Spleen (tissue), 11 donors: Measurements from ENCODE around the gene ERICH3. TPM values are rescaled to one million over a fixed set of nuclear protein-coding genes. Genes with fewer than 3 reads are reported as not detected.

ENCODE experiments used
- DNase-seq: peaks from one replicate; pipeline ENCODE4 v3.0.0-alpha.2; 2020
- H3K27ac ChIP-seq, 8 donors: fragments of 200-600 bp; sonication (generic) in 7 of 8; 1 replicate in 4 of 8; 2 replicates in 4 of 8; pipeline versions ENCODE4 v1.5.0 to v1.8.0; 2016 to 2021; ENCODE audit warnings: inconsistent platforms in 4 of 8, mild to moderate bottlenecking in 4 of 8, moderate library complexity in 1 of 8
- H3K27me3 ChIP-seq, 7 donors: fragments of 200-600 bp; sonication (generic) in 6 of 7; replicated peaks in 1 of 7; 1 replicate in 4 of 7; 2 replicates in 3 of 7; pipeline versions ENCODE4 v1.5.0 to v1.8.0; 2016 to 2021; ENCODE audit warnings: inconsistent platforms in 3 of 7, mild to moderate bottlenecking in 1 of 7
- H3K36me3 ChIP-seq, 6 donors: fragments of 200-600 bp; sonication (generic) in 5 of 6; 1 replicate in 4 of 6; 2 replicates in 2 of 6; pipeline versions ENCODE4 v1.5.0 to v1.8.0; 2016 to 2021; ENCODE audit warnings: inconsistent platforms in 2 of 6
- H3K4me1 ChIP-seq, 6 donors: fragments of 200-600 bp; sonication (generic) in 5 of 6; 1 replicate in 3 of 6; 2 replicates in 3 of 6; pipeline versions ENCODE4 v1.5.0 to v1.8.0; 2016 to 2021; ENCODE audit warnings: inconsistent platforms in 3 of 6
- H3K4me3 ChIP-seq, 8 donors: fragments of 200-600 bp; sonication (generic) in 7 of 8; 1 replicate in 4 of 8; 2 replicates in 4 of 8; pipeline versions ENCODE4 v1.5.0 to v1.8.0; 2016 to 2021; ENCODE audit warnings: inconsistent platforms in 4 of 8, mild to moderate bottlenecking in 4 of 8, moderate library complexity in 2 of 8
- H3K9me3 ChIP-seq, 8 donors: fragments of 200-600 bp; sonication (generic) in 7 of 8; 1 replicate in 4 of 8; 2 replicates in 4 of 8; pipeline versions ENCODE4 v1.5.0 to v1.8.0; 2016 to 2021; ENCODE audit warnings: inconsistent platforms in 4 of 8
- POLR2A ChIP-seq, 3 donors: fragments of 450-650 bp; IDR thresholded peaks; one replicate each; pipeline ENCODE4 v1.5.1; 2017; ENCODE audit warnings: antibody characterized with exemption in 3 of 3, mild to moderate bottlenecking in 1 of 3
- POLR2AphosphoS5 ChIP-seq, 3 donors: sonication (generic); formaldehyde crosslinking; IDR thresholded peaks; one replicate each; pipeline ENCODE4 v1.5.1; 2017; ENCODE audit warnings: antibody characterized with exemption in 3 of 3
- WGBS, 5 donors: extraction: QIAGEN DNeasy Blood & Tissue Kit in 3 of 5; methylation state at CpG; one replicate each; pipeline versions ENCODE4 v1.1.5 to v1.1.7; 2013 to 2018; 5-methylcytosine and 5-hydroxymethylcytosine counted together
- intact Hi-C: fragments of 100-400 bp; cut with DNase I; formaldehyde crosslinking; loops from one replicate; pipeline ENCODE4 v1.15.0; 2023; ENCODE audit warnings: low total_unique reads
- polyA plus RNA-seq, 3 donors: library from polyadenylated mRNA; stranded (reverse); fragments of 200-250 nt; gene quantifications; one replicate each; pipeline ENCODE4 v1.2.1, GENCODE V29; 2013
- total RNA-seq, 7 donors: library from RNA; depleted of rRNA in 3 of 7; stranded (reverse); fragments of >200 nt in 3 of 7; fragmentation: NEBNext Ultra II Directional in 4 of 7; extraction: Animal tissue kit (Norgen Biotek cat#: 25700) in 4 of 7; gene quantifications; one replicate each; pipeline versions ENCODE4 v1.1.0 to v1.2.1, GENCODE V29; 2016 to 2021
- TF ChIP-seq, protein P1 (sequence below), 11 experiments: fragments of 200-600 bp in 7 of 11; fragments of 450-650 bp in 4 of 11; sonication (generic) in 4 of 11; IDR thresholded peaks in 8 of 11; conservative IDR thresholded peaks in 3 of 11; 1 replicate in 7 of 11; 2 replicates in 4 of 11; pipeline versions ENCODE4 v1.4.0 to v1.8.0; 2016 to 2021; ENCODE audit warnings: antibody characterized with exemption in 11 of 11, inconsistent platforms in 4 of 11, mild to moderate bottlenecking in 1 of 11
- donor health status: healthy with polysubstance abuse.
- donor health status: DM: no; HTN: no; CAD: no; lungs with moderate emphysema.
- donor health status: DM: no; HTN: no; CAD: no.
- donor health status: Bipolar disorder and iron deficiency.
- donor health status: healthy.
- donor health status: DM: no; HTN: no; CAD: no.
- donor health status: DM: yes; HTN: yes; CAD: no.

Gene ERICH3
- total and polyA plus RNA-seq, 10 donors, result 0.15 to 0.65 (median 0.35) TPM; not detected in 1

DNA sequence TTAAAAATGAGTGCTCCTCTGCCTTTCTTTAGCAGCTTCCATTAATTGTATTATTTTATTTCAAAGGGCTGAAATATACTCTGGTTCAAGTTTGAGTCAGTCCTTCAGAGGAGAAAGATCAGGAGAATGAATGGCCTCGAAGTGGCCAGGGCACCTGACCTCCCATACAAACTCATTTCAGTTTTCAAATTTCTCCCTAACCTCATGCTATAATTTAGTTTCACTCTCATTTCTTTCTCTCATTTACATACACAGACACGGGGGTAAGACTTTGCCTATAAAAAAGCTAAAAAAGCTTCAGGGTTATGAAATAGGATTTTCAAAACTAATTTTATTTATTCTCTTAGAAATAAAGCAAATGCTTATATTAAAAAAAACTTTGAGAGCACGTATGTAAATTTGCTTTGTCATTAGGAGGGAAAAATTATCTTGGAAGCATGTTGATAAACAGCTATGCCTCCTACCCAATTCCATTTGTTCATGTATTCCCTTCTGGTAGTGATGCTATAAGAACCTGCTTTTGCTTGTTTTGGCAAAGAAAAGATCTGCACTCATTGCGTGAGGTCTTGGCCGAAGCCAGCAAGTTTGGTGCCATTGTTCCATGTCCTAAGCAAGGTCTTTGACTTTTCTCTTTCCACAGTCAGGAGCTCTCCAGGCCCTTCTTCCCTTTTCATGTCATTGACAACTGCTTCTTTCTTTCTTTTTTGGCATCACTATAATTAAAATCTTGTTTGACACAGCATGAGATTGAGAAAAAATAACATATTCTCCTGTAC is 80.8 kb downstream of the ERICH3 start:
- no peaks in the 10 kb centered on the region for H3K27me3 ChIP-seq
- H3K27ac ChIP-seq, result no peak overlapping the region
- no peaks in the 10 kb centered on the region for H3K36me3 ChIP-seq
- intact Hi-C loops, result no loop called here
- no peaks in the 10 kb centered on the region for H3K9me3 ChIP-seq
- TF ChIP-seq, protein P1, sequence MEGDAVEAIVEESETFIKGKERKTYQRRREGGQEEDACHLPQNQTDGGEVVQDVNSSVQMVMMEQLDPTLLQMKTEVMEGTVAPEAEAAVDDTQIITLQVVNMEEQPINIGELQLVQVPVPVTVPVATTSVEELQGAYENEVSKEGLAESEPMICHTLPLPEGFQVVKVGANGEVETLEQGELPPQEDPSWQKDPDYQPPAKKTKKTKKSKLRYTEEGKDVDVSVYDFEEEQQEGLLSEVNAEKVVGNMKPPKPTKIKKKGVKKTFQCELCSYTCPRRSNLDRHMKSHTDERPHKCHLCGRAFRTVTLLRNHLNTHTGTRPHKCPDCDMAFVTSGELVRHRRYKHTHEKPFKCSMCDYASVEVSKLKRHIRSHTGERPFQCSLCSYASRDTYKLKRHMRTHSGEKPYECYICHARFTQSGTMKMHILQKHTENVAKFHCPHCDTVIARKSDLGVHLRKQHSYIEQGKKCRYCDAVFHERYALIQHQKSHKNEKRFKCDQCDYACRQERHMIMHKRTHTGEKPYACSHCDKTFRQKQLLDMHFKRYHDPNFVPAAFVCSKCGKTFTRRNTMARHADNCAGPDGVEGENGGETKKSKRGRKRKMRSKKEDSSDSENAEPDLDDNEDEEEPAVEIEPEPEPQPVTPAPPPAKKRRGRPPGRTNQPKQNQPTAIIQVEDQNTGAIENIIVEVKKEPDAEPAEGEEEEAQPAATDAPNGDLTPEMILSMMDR (IDR thresholded peaks at IDR 0.05 in 8 of 11, conservative IDR thresholded peaks at IDR 0.05 in 3 of 11), result no peak
- no peak for TF ChIP-seq POLR2AphosphoS5 (IDR thresholded peaks at IDR 0.05)
- no peak for TF ChIP-seq POLR2A (IDR thresholded peaks at IDR 0.05)
- H3K4me1 ChIP-seq, result no peaks in the 10 kb centered on the region
- H3K4me3 ChIP-seq, result no peak overlapping the region
- DNase-seq, result no peak
- 73 to 82% (median 75%) methylated on average over 5 of the region's 5 CpGs for WGBS, 5 donors

DNA sequence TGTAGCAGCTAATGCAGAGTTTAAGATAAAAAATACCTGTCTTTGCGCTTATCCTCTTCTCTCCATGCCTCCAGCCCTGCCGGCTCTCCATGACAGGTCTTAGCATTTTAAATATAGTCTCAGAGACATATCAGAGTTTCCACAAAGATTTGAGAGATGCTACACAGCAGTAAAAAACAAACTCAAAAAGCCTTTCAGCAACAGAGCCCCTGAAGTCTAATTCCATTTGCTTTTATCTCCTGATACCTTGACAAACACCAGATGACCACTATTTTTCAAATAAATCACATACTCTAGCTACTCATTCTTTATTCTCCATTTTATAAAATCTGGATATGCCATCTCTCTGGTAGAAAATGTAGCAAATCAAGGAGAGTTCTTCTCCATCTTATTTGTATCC is 81.6 kb downstream of the ERICH3 start:
- 78 to 86% (median 83%) methylated on average over 2 of the region's 2 CpGs for WGBS, 5 donors
- no peak for DNase-seq
- no peaks in the 10 kb centered on the region for H3K9me3 ChIP-seq

GRCh38 chr1:74590288-74590687 is 83.3 kb downstream of the ERICH3 start:
- no peak for DNase-seq

More for the DNA sequence above, 81.6 kb downstream of the ERICH3 start:
- TF ChIP-seq, protein P1 (IDR thresholded peaks at IDR 0.05 in 8 of 11, conservative IDR thresholded peaks at IDR 0.05 in 3 of 11), result no peak
- TF ChIP-seq POLR2AphosphoS5 (IDR thresholded peaks at IDR 0.05) (no peak), POLR2A (IDR thresholded peaks at IDR 0.05) (no peak)
- H3K27ac ChIP-seq, result no peak overlapping the region
- H3K27me3 ChIP-seq, result no peaks in the 10 kb centered on the region
- intact Hi-C loops, result no loop called here
- no peak overlapping the region for H3K4me3 ChIP-seq
- no peaks in the 10 kb centered on the region for H3K36me3 ChIP-seq
- no peaks in the 10 kb centered on the region for H3K4me1 ChIP-seq

DNA sequence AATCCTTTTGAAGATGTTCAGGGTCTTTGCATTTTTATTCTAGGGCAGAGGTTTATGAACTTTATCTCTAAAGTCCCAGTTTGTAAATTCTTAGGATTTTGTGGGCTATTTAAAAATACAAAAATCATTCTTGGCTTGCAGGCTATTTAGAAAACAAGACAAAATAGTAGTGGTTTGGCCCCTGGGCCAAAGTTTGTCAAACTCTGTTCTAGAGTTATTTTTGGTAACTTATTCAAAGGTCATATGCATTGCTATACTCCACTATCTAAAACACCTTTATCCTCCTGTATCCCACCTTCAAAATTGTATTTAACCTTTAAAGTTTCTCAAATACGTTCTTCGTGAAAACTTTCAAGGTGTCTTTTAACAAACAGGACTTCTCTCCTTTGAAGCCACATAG is 85.7 kb downstream of the ERICH3 start:
- Histone ChIP-seq H3K27me3 (no peaks in the 10 kb centered on the region), H3K4me1 (no peaks in the 10 kb centered on the region), H3K27ac (no peak overlapping the region), H3K4me3 (no peak overlapping the region), H3K36me3 (no peaks in the 10 kb centered on the region), H3K9me3 (no peaks in the 10 kb centered on the region)
- no peak for DNase-seq
- intact Hi-C loops, result no loop called here
- TF ChIP-seq, protein P1 (IDR thresholded peaks at IDR 0.05 in 8 of 11, conservative IDR thresholded peaks at IDR 0.05 in 3 of 11), result no peak
- TF ChIP-seq POLR2AphosphoS5 (IDR thresholded peaks at IDR 0.05) (no peak), POLR2A (IDR thresholded peaks at IDR 0.05) (no peak)
- 91 to 98% (median 96%) methylated on average over 2 of the region's 2 CpGs for WGBS, 5 donors

More at GRCh38 chr1:74590288-74590687, 83.3 kb downstream of the ERICH3 start:
- WGBS, 5 donors, result 75 to 86% (median 84%) methylated on average over 5 of the region's 5 CpGs
- Histone ChIP-seq H3K27me3 (no peaks in the 10 kb centered on the region), H3K4me1 (no peaks in the 10 kb centered on the region), H3K27ac (no peak overlapping the region), H3K4me3 (no peak overlapping the region), H3K36me3 (no peaks in the 10 kb centered on the region), H3K9me3 (no peaks in the 10 kb centered on the region)
- no peak for TF ChIP-seq POLR2A (IDR thresholded peaks at IDR 0.05)
- TF ChIP-seq, protein P1 (IDR thresholded peaks at IDR 0.05 in 8 of 11, conservative IDR thresholded peaks at IDR 0.05 in 3 of 11), result no peak
- no peak for TF ChIP-seq POLR2AphosphoS5 (IDR thresholded peaks at IDR 0.05)
- intact Hi-C loops, result no loop called here
